Retinal pigment epithelial cell (primary cell): ENCODE measurements around the gene ENDOV.
A peak's percentile ranks its signal among the peaks of the same experiment; 100 is the strongest.

ENCODE experiments used
- DNase-seq: peaks from one replicate; pipeline ENCODE4 v3.0.0-alpha.2; 2010; ENCODE audit warnings: low read depth
- H3K4me3 ChIP-seq: 2 replicates; pipeline ENCODE4 v1.5.1; 2011; ENCODE audit warnings: mild to moderate bottlenecking, low read length, control low read depth, moderate library complexity
- TF ChIP-seq, protein P1 (sequence below): conservative IDR thresholded peaks from 2 replicates; pipeline ENCODE4 v1.5.1; 2011; ENCODE audit warnings: low read depth, low read length, control low read depth, inconsistent platforms

ENDOV gene

DNA sequence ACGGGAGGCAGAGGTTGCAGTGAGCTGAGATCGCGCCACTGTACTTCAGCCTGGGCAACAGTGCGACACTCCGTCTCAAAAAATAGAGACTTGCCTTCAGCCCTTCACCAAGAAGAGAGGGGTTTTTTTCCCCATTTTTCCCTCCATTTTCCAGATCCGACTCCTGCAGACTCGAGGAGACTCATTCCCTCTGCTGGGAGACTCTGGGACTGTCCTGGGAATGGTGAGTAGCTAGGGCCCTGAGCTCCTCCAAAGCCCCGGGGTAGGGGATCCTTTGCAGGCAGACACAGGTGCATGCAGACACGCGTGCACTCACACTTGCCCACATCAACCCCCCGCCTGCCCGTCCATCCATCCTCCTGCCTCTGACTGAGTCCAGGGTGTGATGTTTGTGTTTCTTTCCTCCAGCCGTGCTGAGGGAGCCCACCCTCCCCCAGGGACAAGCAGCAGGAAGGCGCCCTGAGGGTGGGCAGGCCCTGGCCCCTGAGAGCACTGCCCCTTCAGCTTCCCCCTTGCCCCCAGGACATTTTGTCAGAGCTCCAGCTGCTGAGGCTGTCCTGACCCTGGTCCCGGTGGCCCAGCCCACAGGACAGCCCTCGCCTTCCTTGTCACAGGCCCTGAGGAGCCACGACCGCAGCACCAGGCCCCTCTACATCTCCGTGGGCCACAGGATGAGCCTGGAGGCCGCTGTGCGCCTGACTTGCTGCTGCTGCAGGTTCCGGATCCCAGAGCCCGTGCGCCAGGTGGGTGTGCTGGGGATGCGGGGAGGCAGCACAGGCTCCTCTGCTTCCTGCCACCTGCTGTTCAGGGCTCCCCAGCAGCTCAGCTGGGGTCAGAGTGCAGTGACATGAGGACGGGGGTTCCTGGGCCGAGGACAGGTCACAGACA lies 10.2 kb downstream of the ENDOV start:
- DNase-seq: no peak
- H3K4me3 ChIP-seq: no peak overlapping the region
- TF ChIP-seq, protein P1, sequence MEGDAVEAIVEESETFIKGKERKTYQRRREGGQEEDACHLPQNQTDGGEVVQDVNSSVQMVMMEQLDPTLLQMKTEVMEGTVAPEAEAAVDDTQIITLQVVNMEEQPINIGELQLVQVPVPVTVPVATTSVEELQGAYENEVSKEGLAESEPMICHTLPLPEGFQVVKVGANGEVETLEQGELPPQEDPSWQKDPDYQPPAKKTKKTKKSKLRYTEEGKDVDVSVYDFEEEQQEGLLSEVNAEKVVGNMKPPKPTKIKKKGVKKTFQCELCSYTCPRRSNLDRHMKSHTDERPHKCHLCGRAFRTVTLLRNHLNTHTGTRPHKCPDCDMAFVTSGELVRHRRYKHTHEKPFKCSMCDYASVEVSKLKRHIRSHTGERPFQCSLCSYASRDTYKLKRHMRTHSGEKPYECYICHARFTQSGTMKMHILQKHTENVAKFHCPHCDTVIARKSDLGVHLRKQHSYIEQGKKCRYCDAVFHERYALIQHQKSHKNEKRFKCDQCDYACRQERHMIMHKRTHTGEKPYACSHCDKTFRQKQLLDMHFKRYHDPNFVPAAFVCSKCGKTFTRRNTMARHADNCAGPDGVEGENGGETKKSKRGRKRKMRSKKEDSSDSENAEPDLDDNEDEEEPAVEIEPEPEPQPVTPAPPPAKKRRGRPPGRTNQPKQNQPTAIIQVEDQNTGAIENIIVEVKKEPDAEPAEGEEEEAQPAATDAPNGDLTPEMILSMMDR: peak; percentile 1

DNA sequence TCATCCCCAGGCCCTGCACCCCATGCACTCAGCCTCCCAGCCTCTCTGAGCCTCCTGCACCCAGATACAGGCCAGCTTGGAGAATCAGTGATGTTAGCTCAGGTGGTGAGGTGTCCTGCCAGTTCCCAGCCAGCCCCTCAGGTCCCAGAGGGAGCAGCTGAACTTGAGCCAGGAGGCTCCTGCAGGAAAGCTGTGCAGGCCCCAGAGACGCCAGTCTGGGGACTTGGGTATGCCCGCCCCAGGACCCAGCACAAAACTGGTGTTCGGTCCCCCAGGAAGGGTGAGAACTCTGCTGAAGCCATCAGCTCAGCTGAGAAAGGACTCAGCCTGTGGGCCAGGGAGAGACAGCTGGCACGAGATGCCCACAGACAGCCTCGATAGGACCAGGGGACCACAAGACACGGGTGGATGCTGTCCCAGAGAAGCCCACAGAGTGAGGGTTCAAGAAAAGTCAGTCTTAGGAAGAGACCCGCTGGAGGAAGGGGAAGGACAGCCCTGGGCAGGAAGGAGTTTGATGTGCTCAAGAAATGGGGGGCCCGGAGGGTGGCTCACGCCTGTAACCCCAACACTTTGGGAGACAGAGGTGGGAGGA lies 11.0 kb downstream of the ENDOV start:
- H3K4me3 ChIP-seq: no peak overlapping the region
- DNase-seq: no peak
- TF ChIP-seq, protein P1: no peak

DNA sequence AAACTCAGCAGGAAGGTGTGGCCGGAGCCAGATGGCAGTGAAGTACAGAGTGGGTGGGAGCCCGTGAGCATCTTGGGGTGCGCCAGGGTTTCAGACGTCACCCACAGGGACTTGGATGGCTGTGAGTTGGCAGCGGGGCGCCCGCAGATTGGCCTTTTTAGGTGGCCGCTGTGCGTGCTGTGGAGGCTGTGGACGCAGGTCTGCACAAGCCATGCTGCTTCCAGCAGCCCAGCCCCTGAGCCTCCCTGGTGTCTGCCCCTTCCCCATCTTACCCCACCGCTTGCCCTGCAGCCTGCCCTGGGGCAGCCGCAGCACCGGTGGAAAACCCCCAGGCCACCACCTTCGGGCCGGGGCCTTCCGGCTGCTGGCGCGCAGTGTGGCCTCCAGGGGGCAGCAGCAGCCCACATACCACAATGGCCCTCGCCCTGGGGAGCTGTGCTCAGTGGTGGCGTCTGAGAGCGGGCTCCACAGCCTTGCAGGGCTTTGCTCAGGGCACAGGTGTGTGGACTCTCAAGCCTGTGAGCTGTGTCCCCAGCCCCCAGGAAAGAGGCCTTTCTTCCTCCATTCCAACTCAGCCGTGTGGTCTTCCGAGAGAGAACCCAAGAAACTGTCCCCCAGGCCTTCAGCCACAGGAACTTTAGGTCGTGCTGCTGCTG lies 11.8 kb downstream of the ENDOV start:
- H3K4me3 ChIP-seq: no peak overlapping the region
- no peak for DNase-seq
- TF ChIP-seq, protein P1: peak; percentile 90

DNA sequence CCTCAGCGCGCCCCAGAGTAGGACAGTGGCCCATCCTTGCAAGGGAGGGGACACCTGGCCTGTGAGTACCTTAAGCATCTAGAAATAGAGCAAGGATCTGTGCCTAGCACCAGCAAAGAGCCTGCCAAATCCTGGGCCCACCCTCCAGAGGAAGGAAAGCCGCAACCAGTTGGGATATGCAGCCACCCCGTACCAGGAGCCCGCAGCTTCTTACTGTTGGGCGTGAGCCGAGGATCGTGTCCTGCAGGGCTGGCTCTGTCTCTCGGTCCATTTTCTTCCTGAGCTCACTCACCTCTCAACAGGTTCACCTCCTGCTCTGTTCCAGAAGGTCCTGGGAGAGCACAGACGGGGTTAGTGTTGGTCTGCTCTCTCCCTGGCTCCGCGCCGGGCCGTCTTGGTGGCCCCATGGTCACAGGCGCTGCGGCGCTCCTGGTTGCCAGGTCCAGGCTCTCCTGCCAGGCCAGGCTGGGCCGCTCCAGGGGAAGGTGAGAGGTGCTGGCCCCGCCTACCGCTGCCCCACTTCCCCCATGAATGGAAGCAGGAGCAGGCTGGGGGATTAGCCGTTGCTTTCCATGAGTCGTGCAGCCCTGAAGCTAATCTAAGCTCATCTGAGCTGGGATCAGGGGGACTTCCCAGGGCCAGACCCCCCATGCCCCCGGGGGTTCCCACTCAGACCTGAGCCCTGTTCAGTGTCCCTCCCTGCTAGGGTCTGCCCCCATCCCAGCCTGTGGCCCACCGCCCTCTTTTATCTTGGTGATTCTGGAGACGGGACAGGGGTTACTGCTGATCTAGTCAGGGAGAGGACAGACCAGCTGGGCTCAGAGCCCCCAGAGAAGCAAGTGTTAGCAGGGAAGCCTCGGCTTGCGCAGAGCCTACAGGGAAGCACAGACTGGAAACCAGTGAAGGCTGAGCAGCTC lies 12.7 kb downstream of the ENDOV start:
- DNase-seq: no peak
- TF ChIP-seq, protein P1: no peak
- H3K4me3 ChIP-seq: no peak overlapping the region

DNA sequence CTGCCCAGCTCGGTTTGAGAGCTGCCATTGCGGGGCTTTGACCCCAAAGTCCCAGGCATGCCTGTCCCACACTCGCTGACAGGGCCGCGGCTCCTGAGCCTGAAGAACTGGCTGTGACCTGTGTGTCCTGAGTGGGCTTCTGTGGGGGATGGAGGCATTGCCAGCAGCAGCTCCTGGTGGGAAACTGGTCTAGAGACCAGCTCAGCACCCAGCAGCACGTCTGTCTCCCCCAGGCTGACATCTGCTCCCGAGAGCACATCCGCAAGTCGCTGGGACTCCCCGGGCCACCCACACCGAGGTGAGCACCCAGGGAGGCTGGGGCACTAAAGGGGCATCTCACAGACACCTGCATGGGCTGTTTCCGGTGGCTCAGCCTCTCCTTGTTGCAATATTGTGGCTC lies 13.4 kb downstream of the ENDOV start:
- no peak overlapping the region for H3K4me3 ChIP-seq
- DNase-seq: no peak
- TF ChIP-seq, protein P1: no peak

DNA sequence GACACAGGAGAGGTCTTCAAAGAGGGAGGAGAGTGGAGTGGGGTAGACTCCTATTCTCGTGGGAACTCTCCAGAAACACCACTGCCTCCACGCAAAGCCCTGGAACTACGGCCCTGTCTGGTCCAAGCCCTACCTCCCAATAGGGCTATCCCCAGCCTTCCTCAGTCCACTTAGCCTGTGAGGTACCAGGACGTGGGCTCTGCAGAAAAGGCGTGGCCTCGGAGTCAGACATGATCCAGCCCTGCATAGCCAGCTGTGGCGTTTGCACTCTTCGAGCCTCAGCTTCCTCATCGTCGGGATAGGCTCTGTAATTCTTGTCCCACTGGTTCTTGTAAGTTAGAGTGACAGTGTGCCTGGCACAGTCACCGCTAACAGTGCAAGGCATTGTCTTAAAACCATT lies 13.8 kb downstream of the ENDOV start:
- TF ChIP-seq, protein P1: no peak
- H3K4me3 ChIP-seq: no peak overlapping the region

More for the DNA sequence above, 13.8 kb downstream of the ENDOV start:
- DNase-seq: no peak
